Heart right ventricle (tissue), 16 donors: ENCODE measurements around the gene FAM228A. TPM values are rescaled to one million over a fixed set of nuclear protein-coding genes. Genes with fewer than 3 reads are reported as not detected.
"Not testable (repeated sequence)": the region's sequence is repeated elsewhere in the genome, so short reads cannot be mapped to it uniquely, and the experiment has no call there.

ENCODE experiments used
- ATAC-seq, 8 donors: fragments of 200-7000 bp; cut with Tn5 transposase; one replicate each; pipeline ENCODE4 v1.9.1; 2020; ENCODE audit warnings: mild to moderate bottlenecking in 8 of 8, moderate library complexity in 8 of 8, moderate number of reproducible peaks in 1 of 8
- DNase-seq, 2 donors: peaks; one replicate each; pipeline ENCODE4 v3.0.0-alpha.2; 2020
- H3K27ac ChIP-seq, 10 donors: fragments of 200-600 bp; sonication (generic) in 2 of 10; one replicate each; pipeline versions ENCODE4 v1.5.0 to v1.8.0; 2020 to 2022; ENCODE audit warnings: mild to moderate bottlenecking in 3 of 10
- H3K27me3 ChIP-seq, 7 donors: fragments of 200-600 bp; one replicate each; pipeline ENCODE4 v1.8.0; 2021 to 2022; ENCODE audit warnings: mild to moderate bottlenecking in 2 of 7
- H3K36me3 ChIP-seq, 9 donors: fragments of 200-600 bp; sonication (generic) in 1 of 9; one replicate each; pipeline versions ENCODE4 v1.5.0 to v1.8.0; 2020 to 2022; ENCODE audit warnings: mild to moderate bottlenecking in 2 of 9
- H3K4me1 ChIP-seq, 9 donors: fragments of 200-600 bp; sonication (generic) in 1 of 9; one replicate each; pipeline versions ENCODE4 v1.5.0 to v1.8.0; 2020 to 2022; ENCODE audit warnings: mild to moderate bottlenecking in 4 of 9
- H3K4me3 ChIP-seq, 10 donors: fragments of 200-600 bp; sonication (generic) in 2 of 10; one replicate each; pipeline versions ENCODE4 v1.5.0 to v1.8.0; 2020 to 2022; ENCODE audit warnings: mild to moderate bottlenecking in 7 of 10, moderate library complexity in 2 of 10
- H3K9me3 ChIP-seq, 11 donors: fragments of 200-600 bp in 10 of 11; sonication (generic) in 2 of 11; one replicate each; pipeline versions ENCODE4 v1.5.0 to v1.8.0; 2013 to 2022; ENCODE audit warnings: mild to moderate bottlenecking in 2 of 11, control low read depth in 1 of 11, moderate library complexity in 1 of 11
- WGBS, 2 donors: extraction: QIAGEN DNeasy Blood & Tissue Kit; methylation state at CpG; one replicate each; pipeline ENCODE4 v1.1.7; 2013; ENCODE audit warnings: inconsistent platforms in 1 of 2; 5-methylcytosine and 5-hydroxymethylcytosine counted together
- intact Hi-C, 10 donors: fragments of 100-400 bp; cut with DNase I; formaldehyde crosslinking; loops; one replicate each; pipeline versions ENCODE4 v1.11.1 to v1.14.2; 2022
- polyA plus RNA-seq, 2 donors: library from polyadenylated mRNA; stranded (reverse); fragments of 200-250 nt; gene quantifications; one replicate each; pipeline ENCODE4 v1.2.3, GENCODE V29; 2013
- total RNA-seq, 10 donors: library from RNA; stranded (reverse); fragmentation: NEBNext Ultra II Directional in 3 of 10; extraction: Animal tissue kit (Norgen Biotek cat#: 25700) in 3 of 10; gene quantifications; one replicate each; pipeline versions ENCODE4 v1.2.1 to v1.2.4, GENCODE V29; 2021 to 2023
- TF ChIP-seq, protein P1 (sequence below), 9 donors: fragments of 200-600 bp; sonication (generic) in 2 of 9; IDR thresholded peaks; one replicate each; pipeline versions ENCODE4 v1.5.0 to v1.8.0; 2021 to 2022; ENCODE audit warnings: antibody characterized with exemption in 9 of 9, mild to moderate bottlenecking in 5 of 9, moderate library complexity in 1 of 9
- donor health status: Arrhythmogenic right ventricular cardiomyopathy.
- donor health status: ischemic (EF 13 %, LVEDD 7.1; RV severe dilation, severe dysfunction).
- donor health status: healthy with polysubstance abuse.
- donor health status: DM: no; HTN: yes; CAD: no.
- donor health status: DM: no; HTN: no; CAD: no.
- donor health status: ischemic (EF 25% LVEDD 6.9; RV normal size, moderate dysfunction).
- donor health status: ischemic (EF 25% LVEDD 5.7; RV mildly dilated, moderate dysfunction).
- donor health status: healthy.
- donor health status: DM: yes; HTN: yes; CAD: no.
- donor health status: Ischemic cardiomyopathy.
- donor health status: ischemic (EF 35%, LVEDD 5.7; RV mildly dilated, moderate dysfunction).
- donor health status: nonischemic (EF 11% LVEDD 7.7; RV severe dilation, severe dysfunction).
- donor health status: DM: yes; HTN: yes; CAD: no.
- donor health status: PGD.
- donor health status: ischemic (EF 29% LVEDD 5.4; RV normal size, mild dysfunction).
- donor health status: nonischemic (EF 23%, LVEDD 6.1; RV moderate dilation, normal function).

The FAM228A gene
- total and polyA plus RNA-seq, 12 donors, result 0.25 to 4.1 (median 0.41) TPM; not detected in 1

DNA sequence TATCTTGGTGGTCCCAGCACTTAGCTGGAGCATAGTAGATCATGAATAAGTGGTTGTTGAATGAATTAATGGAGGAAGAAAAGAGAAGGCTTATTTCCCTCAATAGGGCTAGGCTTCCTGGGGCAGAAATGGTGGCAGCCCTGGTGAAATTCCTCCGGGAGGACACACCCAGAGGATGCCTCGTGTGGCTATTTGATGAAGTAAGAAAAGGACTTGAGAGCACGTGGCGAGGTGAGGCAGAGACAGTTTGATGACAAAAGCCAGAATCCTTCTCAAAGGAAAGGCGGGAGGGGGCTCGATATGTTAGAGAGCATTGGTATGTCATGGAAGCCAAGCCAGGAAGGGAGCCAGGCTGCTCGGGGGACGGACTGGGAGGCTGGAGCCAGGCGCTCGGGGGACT is 14.7 kb downstream of the FAM228A start:
- DNase-seq, result no peak
- 63 to 72% methylated on average over 10 of the region's 10 CpGs for WGBS, 2 donors
- Histone ChIP-seq H3K36me3 (no peaks in the 10 kb centered on the region), H3K9me3 (peaks cover 0 to 16% (median 0%) of the 10 kb centered on the region in 11 donors), H3K4me3 (no peak overlapping the region), H3K27me3 (no peaks in the 10 kb centered on the region), H3K4me1 (no peaks in the 10 kb centered on the region), H3K27ac (no peak overlapping the region)
- intact Hi-C loops, result no loop called here
- ATAC-seq, result no peak
- TF ChIP-seq, protein P1, sequence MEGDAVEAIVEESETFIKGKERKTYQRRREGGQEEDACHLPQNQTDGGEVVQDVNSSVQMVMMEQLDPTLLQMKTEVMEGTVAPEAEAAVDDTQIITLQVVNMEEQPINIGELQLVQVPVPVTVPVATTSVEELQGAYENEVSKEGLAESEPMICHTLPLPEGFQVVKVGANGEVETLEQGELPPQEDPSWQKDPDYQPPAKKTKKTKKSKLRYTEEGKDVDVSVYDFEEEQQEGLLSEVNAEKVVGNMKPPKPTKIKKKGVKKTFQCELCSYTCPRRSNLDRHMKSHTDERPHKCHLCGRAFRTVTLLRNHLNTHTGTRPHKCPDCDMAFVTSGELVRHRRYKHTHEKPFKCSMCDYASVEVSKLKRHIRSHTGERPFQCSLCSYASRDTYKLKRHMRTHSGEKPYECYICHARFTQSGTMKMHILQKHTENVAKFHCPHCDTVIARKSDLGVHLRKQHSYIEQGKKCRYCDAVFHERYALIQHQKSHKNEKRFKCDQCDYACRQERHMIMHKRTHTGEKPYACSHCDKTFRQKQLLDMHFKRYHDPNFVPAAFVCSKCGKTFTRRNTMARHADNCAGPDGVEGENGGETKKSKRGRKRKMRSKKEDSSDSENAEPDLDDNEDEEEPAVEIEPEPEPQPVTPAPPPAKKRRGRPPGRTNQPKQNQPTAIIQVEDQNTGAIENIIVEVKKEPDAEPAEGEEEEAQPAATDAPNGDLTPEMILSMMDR (IDR thresholded peaks at IDR 0.05), result no peak

DNA sequence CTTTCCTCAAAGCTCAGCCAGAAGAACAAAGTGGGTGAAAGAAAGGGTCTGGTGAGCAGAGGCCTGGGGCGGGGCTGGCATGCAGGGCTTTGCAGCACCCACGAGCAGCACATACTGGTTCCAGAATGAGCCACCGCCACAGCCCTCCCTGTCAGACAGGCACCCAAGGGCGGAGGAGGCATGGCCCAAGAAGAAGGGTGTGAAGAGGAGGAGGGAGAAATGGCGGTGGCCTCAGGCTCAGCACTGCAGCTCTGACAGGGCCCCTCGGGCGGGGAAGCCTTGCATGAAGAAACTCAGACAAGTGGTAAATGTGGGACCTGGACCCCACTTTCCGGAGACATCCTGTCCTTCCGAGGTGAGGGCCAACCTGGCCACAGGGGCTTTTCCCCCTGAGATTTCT is 15.7 kb downstream of the FAM228A start:
- peaks cover 0 to 8% (median 0%) of the 10 kb centered on the region in 11 donors for H3K9me3 ChIP-seq
- DNase-seq, result no peak
- H3K36me3 ChIP-seq, result no peaks in the 10 kb centered on the region
- no peak overlapping the region for H3K27ac ChIP-seq
- ATAC-seq, result no peak
- WGBS, 2 donors, result 91 to 92% methylated on average over 9 of the region's 9 CpGs
- no peak overlapping the region for H3K4me3 ChIP-seq
- H3K27me3 ChIP-seq, result no peaks in the 10 kb centered on the region
- TF ChIP-seq, protein P1 (IDR thresholded peaks at IDR 0.05), result no peak
- intact Hi-C loops, result no loop called here
- H3K4me1 ChIP-seq, result no peaks in the 10 kb centered on the region

DNA sequence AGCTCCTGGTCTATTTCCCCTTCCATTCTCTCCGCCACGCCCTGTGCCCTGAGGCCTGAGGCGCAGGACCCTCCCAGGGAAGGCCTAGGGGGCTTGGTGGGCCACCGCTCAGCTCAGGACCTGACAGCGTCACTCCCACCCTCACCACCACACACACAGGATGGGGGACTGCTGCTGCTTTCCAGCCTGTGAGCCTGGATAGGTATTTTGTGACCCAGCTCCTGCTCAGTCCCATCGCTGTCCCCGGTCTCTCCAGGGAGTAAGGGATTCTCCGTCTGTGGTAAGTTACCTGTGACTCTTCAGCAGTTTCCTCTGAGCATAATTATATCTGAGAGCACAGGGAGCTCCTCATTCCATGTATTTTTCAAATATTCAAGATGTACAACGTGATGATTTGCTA is 16.3 kb downstream of the FAM228A start:
- intact Hi-C loops, result no loop called here
- no peak for ATAC-seq
- TF ChIP-seq, protein P1 (IDR thresholded peaks at IDR 0.05), result no peak

DNA sequence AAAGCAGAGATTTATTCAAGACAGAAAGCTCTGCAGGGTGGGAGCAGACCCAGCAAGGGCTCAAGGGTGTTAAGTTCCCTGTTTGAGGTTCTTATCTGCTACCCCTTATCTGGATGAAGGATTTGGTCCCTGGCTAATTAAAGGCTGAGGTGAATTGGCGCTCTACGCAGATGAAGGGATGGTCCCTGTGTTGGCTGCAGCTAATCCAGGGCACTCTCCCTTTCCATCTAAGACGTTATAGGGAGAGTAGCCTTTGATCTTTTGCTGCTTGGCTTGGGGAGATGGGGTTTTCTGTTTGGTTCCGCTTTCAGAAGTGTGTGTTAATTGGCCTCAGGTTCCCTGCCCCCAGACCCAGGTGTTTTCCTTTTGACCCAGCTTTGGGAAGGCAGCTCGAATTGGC is 17.0 kb downstream of the FAM228A start:
- 71 to 74% methylated on average over 5 of the region's 5 CpGs for WGBS, 2 donors
- no peaks in the 10 kb centered on the region for H3K4me1 ChIP-seq
- H3K9me3 ChIP-seq, result peaks cover 0 to 9% (median 0%) of the 10 kb centered on the region in 11 donors
- H3K4me3 ChIP-seq, result no peak overlapping the region
- H3K27me3 ChIP-seq, result no peaks in the 10 kb centered on the region
- H3K27ac ChIP-seq, result no peak overlapping the region
- DNase-seq, result no peak
- intact Hi-C loops, result no loop called here
- no peak for ATAC-seq
- TF ChIP-seq, protein P1 (IDR thresholded peaks at IDR 0.05), result no peak
- H3K36me3 ChIP-seq, result no peaks in the 10 kb centered on the region

More for the DNA sequence above, 16.3 kb downstream of the FAM228A start:
- no peaks in the 10 kb centered on the region for H3K27me3 ChIP-seq
- no peak overlapping the region for H3K27ac ChIP-seq
- no peak overlapping the region for H3K4me3 ChIP-seq
- 84 to 87% methylated on average over 9 of the region's 9 CpGs for WGBS, 2 donors
- no peak for DNase-seq
- H3K4me1 ChIP-seq, result no peaks in the 10 kb centered on the region
- H3K9me3 ChIP-seq, result peaks cover 0 to 6% (median 0%) of the 10 kb centered on the region in 11 donors
- no peaks in the 10 kb centered on the region for H3K36me3 ChIP-seq

DNA sequence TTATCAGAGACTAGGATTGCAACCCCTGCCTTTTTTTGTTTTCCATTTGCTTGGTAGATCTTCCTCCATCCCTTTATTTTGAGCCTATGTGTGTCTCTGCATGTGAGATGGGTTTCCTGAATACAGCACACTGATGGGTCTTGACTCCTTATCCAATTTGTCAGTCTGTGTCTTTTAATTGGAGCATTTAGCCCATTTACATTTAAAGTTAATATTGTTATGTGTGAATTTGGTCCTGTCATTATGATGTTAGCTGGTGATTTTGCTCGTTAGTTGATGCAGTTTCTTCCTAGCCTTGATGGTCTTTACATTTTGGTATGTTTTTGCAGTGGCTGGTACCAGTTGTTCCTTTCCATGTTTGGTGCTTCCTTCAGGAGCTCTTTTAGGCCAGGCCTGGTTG is 22.4 kb downstream of the FAM228A start:
- H3K36me3 ChIP-seq, intact Hi-C loops, H3K4me3 ChIP-seq, ATAC-seq, H3K27ac ChIP-seq, H3K27me3 ChIP-seq, DNase-seq: not testable (repeated sequence)
- peaks cover 0 to 16% (median 0%) of the 10 kb centered on the region in 11 donors for H3K9me3 ChIP-seq
- peaks cover 0 to 22% (median 0%) of the 10 kb centered on the region in 9 donors for H3K4me1 ChIP-seq
- WGBS, 2 donors, result 80% methylated on average over 1 of the region's 1 CpG; no CpG with 5 or more reads in 1 of the 2 donors
